T-helper 1 cell (primary cell): ENCODE measurements around the gene OPRL1.
"Not testable (repeated sequence)": the region's sequence is repeated elsewhere in the genome, so short reads cannot be mapped to it uniquely, and the experiment has no call there.

Experiments used
- DNase-seq, 5 donors: peaks; one replicate each; pipeline ENCODE4 v3.0.0-alpha.2; 2012 to 2020

Gene OPRL1

GRCh38 chr20:64105846-64106434 is 26.1 kb downstream of the OPRL1 start:
- no peak for DNase-seq

GRCh38 chr20:64106435-64106961 is 26.6 kb downstream of the OPRL1 start:
- DNase-seq = no peak

GRCh38 chr20:64106981-64107735 is 27.3 kb downstream of the OPRL1 start, which contains the start of gene NPBWR2:
Gene NPBWR2, minus strand, starts transcription at chr20:64107565. Its CDS starts 734 bp downstream, at chr20:64106831.
- no peak for DNase-seq

- DNase-seq = no peak
Measured at GRCh38 chr20:64107736-64108457, 28.0 kb downstream of the OPRL1 start.

- no peak for DNase-seq
Measured at GRCh38 chr20:64108731-64109681, 29.1 kb downstream of the OPRL1 start.

- DNase-seq = no peak
Measured at GRCh38 chr20:64109831-64110391, 30.0 kb downstream of the OPRL1 start.

- DNase-seq = no peak
Measured at GRCh38 chr20:64110411-64111068, 30.7 kb downstream of the OPRL1 start.

- DNase-seq = no peak
Measured at GRCh38 chr20:64111841-64112641, 32.2 kb downstream of the OPRL1 start.

GRCh38 chr20:64112691-64113443 is 33.0 kb downstream of the OPRL1 start:
- no peak for DNase-seq

- no peak for DNase-seq
Measured at GRCh38 chr20:64113444-64113775, 33.5 kb downstream of the OPRL1 start.

- no peak for DNase-seq
Measured at GRCh38 chr20:64113796-64114355, 34.0 kb downstream of the OPRL1 start.

- no peak for DNase-seq
Measured at GRCh38 chr20:64114356-64114971, 34.6 kb downstream of the OPRL1 start.

- no peak for DNase-seq
Measured at GRCh38 chr20:64115171-64115911, 35.5 kb downstream of the OPRL1 start.

- no peak for DNase-seq
Measured at GRCh38 chr20:64116016-64116415, 36.1 kb downstream of the OPRL1 start.

- DNase-seq = no peak
Measured at GRCh38 chr20:64116541-64117431, 36.9 kb downstream of the OPRL1 start.

GRCh38 chr20:64117432-64117777 is 37.5 kb downstream of the OPRL1 start:
- not testable (repeated sequence) for DNase-seq

GRCh38 chr20:64119301-64119680 is 39.4 kb downstream of the OPRL1 start:
- DNase-seq = no peak
